ENCODE results near the gene THAP12. TPM values are rescaled to one million over a fixed set of nuclear protein-coding genes. Genes with fewer than 3 reads are reported as not detected.
"Not testable (repeated sequence)": the region's sequence is repeated elsewhere in the genome, so short reads cannot be mapped to it uniquely, and the experiment has no call there.

THAP12 gene
- total RNA-seq, 1 donor from 2014 or later = 36.8 TPM

GRCh38 chr11:76321340-76321739, 59.6 kb downstream of the THAP12 start:
- Mint-ChIP-seq H3K4me1 (ENCODE audit: unreplicated experiment) (no peaks in the 10 kb centered on the region), H3K4me3 (ENCODE audit: unreplicated experiment) (no peak overlapping the region), H3K27me3 (ENCODE audit: unreplicated experiment) (peaks cover 18% of the 10 kb centered on the region), H3K36me3 (ENCODE audit: unreplicated experiment) (no peaks in the 10 kb centered on the region), H3K27ac (ENCODE audit: unreplicated experiment) (no peak overlapping the region), H3K9me3 (ENCODE audit: unreplicated experiment) (no peaks in the 10 kb centered on the region)
- no peak for DNase-seq (ENCODE audit: extremely low spot score, unreplicated experiment)
- no peak for TF ChIP-seq CTCF (IDR thresholded peaks at IDR 0.05)

GRCh38 chr11:76320929-76321328, 60.0 kb downstream of the THAP12 start:
- no peaks in the 10 kb centered on the region for H3K4me1 Mint-ChIP-seq (ENCODE audit: unreplicated experiment)
- no peak overlapping the region for H3K4me3 Mint-ChIP-seq (ENCODE audit: unreplicated experiment)
- TF ChIP-seq CTCF (IDR thresholded peaks at IDR 0.05) = no peak
- peaks cover 18% of the 10 kb centered on the region for H3K27me3 Mint-ChIP-seq (ENCODE audit: unreplicated experiment)
- no peaks in the 10 kb centered on the region for H3K9me3 Mint-ChIP-seq (ENCODE audit: unreplicated experiment)
- DNase-seq (ENCODE audit: extremely low spot score, unreplicated experiment) = no peak
- H3K36me3 Mint-ChIP-seq (ENCODE audit: unreplicated experiment) = no peaks in the 10 kb centered on the region
- H3K27ac Mint-ChIP-seq (ENCODE audit: unreplicated experiment) = no peak overlapping the region

- H3K27me3 Mint-ChIP-seq (ENCODE audit: unreplicated experiment) = peaks cover 21% of the 10 kb centered on the region
- H3K27ac Mint-ChIP-seq (ENCODE audit: unreplicated experiment); H3K36me3 Mint-ChIP-seq (ENCODE audit: unreplicated experiment); H3K4me3 Mint-ChIP-seq (ENCODE audit: unreplicated experiment); H3K9me3 Mint-ChIP-seq (ENCODE audit: unreplicated experiment); H3K4me1 Mint-ChIP-seq (ENCODE audit: unreplicated experiment); DNase-seq (ENCODE audit: extremely low spot score, unreplicated experiment): not testable (repeated sequence)
Observed at GRCh38 chr11:76319798-76320197, 61.1 kb downstream of the THAP12 start.

GRCh38 chr11:76318744-76319384, 62.1 kb downstream of the THAP12 start:
- DNase-seq (ENCODE audit: extremely low spot score, unreplicated experiment) = peak; percentile 90
- H3K36me3 Mint-ChIP-seq (ENCODE audit: unreplicated experiment) = no peaks in the 10 kb centered on the region
- H3K9me3 Mint-ChIP-seq (ENCODE audit: unreplicated experiment) = no peaks in the 10 kb centered on the region
- H3K4me1 Mint-ChIP-seq (ENCODE audit: unreplicated experiment) = peaks cover 3% of the 10 kb centered on the region
- peaks cover 24% of the 10 kb centered on the region for H3K27me3 Mint-ChIP-seq (ENCODE audit: unreplicated experiment)
- H3K27ac Mint-ChIP-seq (ENCODE audit: unreplicated experiment) = no peak overlapping the region
- H3K4me3 Mint-ChIP-seq (ENCODE audit: unreplicated experiment) = no peak overlapping the region
- TF ChIP-seq CTCF (IDR thresholded peaks at IDR 0.05) = peak; percentile 95

GRCh38 chr11:76317296-76317695, 63.6 kb downstream of the THAP12 start:
- Mint-ChIP-seq H3K27me3 (ENCODE audit: unreplicated experiment) (peaks cover 27% of the 10 kb centered on the region), H3K36me3 (ENCODE audit: unreplicated experiment) (no peaks in the 10 kb centered on the region), H3K4me1 (ENCODE audit: unreplicated experiment) (peaks cover 3% of the 10 kb centered on the region), H3K27ac (ENCODE audit: unreplicated experiment) (no peak overlapping the region), H3K9me3 (ENCODE audit: unreplicated experiment) (no peaks in the 10 kb centered on the region), H3K4me3 (ENCODE audit: unreplicated experiment) (no peak overlapping the region)
- TF ChIP-seq CTCF (IDR thresholded peaks at IDR 0.05) = no peak
- no peak for DNase-seq (ENCODE audit: extremely low spot score, unreplicated experiment)

All from osteocyte (in vitro differentiated cells).